ENCODE measurements around the gene ZNF394. TPM values are rescaled to one million over a fixed set of nuclear protein-coding genes. Genes with fewer than 3 reads are reported as not detected.

ZNF394 gene
- total RNA-seq, 4 donors from 2014 or later = 24.5 to 48.7 (median 38.5) TPM

DNA sequence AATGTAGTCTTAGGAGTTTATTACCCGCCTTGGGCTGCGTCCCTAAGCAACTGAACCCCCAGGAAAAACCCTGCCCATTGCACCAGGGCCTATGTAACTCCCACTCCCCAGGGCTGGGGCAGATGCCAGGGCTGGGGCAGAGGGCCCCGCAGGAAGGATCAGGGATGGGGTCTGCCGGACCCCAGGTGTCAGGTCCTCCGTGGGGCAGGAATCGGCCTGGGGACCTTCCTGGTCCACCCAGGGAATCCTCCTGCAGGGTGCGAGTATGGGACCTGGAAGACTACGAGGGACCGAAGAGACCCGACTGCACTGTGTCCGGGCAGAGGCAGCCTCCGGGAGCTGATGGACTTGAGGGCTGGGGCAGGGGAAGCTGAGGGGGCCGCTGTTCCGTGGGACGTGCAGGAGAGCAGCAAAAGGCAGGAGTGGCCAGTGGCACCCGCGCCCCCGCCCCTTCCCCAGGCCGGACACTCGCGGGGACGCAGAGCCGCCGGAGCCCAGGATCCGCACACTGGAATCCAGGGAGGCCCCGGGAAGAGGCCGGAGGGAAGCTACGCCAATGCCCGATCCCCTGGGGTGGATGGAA, 31.7 kb downstream of the ZNF394 start:
- H3K9me3 ChIP-seq = no peaks in the 10 kb centered on the region
- no peak for DNase-seq
- no peak overlapping the region for H3K4me3 ChIP-seq
- intact Hi-C loops (cut with DNase I; ENCODE audit: low total_unique reads) = no loop called here
- H3K36me3 ChIP-seq = peaks cover 0 to 6% (median 0%) of the 10 kb centered on the region in 4 donors
- H3K27ac ChIP-seq = no peak overlapping the region
- TF ChIP-seq POLR2AphosphoS5 (IDR thresholded peaks at IDR 0.05) (no peak), POLR2A (IDR thresholded peaks at IDR 0.05) (no peak), EP300 (IDR thresholded peaks at IDR 0.05; ENCODE audit: low read depth) (no peak)
- peaks cover 9 to 34% (median 28%) of the 10 kb centered on the region in 4 donors for H3K4me1 ChIP-seq
- in situ Hi-C loops (cut with MboI; ENCODE audit: low pct_ligation_motif_present in 1 of 4, low pct_unique_long_range_greater_than_20kb in 1 of 4, low sequenced_read_pairs in 3 of 4) = no loop called here
- no peaks in the 10 kb centered on the region for H3K27me3 ChIP-seq
- 90% methylated on average over 29 of the region's 29 CpGs; no CpG with 5 or more reads in 1 of the 2 donors for WGBS, 2 donors (ENCODE audit: low coverage in 1 of 2)

DNA sequence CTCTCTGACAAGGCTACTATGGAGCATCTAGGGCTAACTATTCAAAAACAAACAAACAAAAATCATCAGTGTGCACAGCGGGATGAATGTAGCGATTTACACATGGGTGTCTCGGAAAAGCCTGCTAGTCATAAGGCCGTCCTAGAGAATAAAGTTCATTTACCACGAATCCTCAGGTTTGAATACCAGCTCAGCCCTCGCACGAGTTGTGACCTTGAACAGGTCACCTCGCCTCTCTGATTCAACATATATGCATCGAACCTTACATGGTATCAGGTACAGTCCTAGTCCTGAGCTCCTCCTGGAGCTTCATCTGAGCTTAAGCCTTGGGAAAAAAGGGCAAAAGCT, 34.7 kb downstream of the ZNF394 start:
- no peak for DNase-seq
- WGBS, 2 donors (ENCODE audit: low coverage in 1 of 2) = 6% methylated on average over 9 of the region's 9 CpGs; no CpG with 5 or more reads in 1 of the 2 donors
- TF ChIP-seq, protein P1, sequence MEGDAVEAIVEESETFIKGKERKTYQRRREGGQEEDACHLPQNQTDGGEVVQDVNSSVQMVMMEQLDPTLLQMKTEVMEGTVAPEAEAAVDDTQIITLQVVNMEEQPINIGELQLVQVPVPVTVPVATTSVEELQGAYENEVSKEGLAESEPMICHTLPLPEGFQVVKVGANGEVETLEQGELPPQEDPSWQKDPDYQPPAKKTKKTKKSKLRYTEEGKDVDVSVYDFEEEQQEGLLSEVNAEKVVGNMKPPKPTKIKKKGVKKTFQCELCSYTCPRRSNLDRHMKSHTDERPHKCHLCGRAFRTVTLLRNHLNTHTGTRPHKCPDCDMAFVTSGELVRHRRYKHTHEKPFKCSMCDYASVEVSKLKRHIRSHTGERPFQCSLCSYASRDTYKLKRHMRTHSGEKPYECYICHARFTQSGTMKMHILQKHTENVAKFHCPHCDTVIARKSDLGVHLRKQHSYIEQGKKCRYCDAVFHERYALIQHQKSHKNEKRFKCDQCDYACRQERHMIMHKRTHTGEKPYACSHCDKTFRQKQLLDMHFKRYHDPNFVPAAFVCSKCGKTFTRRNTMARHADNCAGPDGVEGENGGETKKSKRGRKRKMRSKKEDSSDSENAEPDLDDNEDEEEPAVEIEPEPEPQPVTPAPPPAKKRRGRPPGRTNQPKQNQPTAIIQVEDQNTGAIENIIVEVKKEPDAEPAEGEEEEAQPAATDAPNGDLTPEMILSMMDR (IDR thresholded peaks at IDR 0.05) = no peak
- TF ChIP-seq POLR2AphosphoS5 (IDR thresholded peaks at IDR 0.05) = no peak
- H3K27me3 ChIP-seq = no peaks in the 10 kb centered on the region
- H3K9me3 ChIP-seq = no peaks in the 10 kb centered on the region
- in situ Hi-C loops (cut with MboI; ENCODE audit: low pct_ligation_motif_present in 1 of 4, low pct_unique_long_range_greater_than_20kb in 1 of 4, low sequenced_read_pairs in 3 of 4) (no loop called here), intact Hi-C loops (cut with DNase I; ENCODE audit: low total_unique reads) (no loop called here)
- H3K27ac ChIP-seq = peak overlapping the region; percentile 89 to 93 (median 92)
- peaks cover 9 to 32% (median 24%) of the 10 kb centered on the region in 4 donors for H3K4me1 ChIP-seq
- H3K36me3 ChIP-seq = peaks cover 0 to 6% (median 0%) of the 10 kb centered on the region in 4 donors
- peak overlapping the region; percentile 77 to 91 (median 80) for H3K4me3 ChIP-seq

DNA sequence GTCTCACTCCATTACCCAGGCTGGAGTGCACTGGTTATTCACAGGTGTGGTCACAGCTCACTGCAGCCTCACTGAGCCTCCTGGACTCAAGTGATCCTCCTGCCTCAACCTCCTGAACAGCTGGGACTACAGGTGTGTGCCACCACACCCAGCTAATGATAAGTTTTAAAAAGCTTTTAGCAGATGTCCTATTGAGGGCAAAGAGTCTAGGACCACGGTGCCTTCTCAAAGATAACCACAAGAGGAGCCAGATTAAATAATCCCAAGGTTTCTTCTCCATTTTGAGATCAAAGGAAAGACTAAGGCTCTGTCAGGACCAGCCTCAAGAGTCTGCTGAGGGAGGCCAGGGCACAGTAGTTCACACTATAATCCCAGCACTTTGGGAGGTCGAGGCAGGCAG, 38.9 kb downstream of the ZNF394 start:
- H3K4me3 ChIP-seq = no peak overlapping the region
- WGBS, 2 donors (ENCODE audit: low coverage in 1 of 2) = 86% methylated on average over 2 of the region's 2 CpGs; no CpG with 5 or more reads in 1 of the 2 donors
- no peaks in the 10 kb centered on the region for H3K27me3 ChIP-seq
- H3K27ac ChIP-seq = no peak overlapping the region
- DNase-seq = no peak
- peaks cover 0 to 25% (median 10%) of the 10 kb centered on the region in 4 donors for H3K36me3 ChIP-seq
- no peaks in the 10 kb centered on the region for H3K9me3 ChIP-seq
- TF ChIP-seq EP300 (IDR thresholded peaks at IDR 0.05; ENCODE audit: low read depth) (no peak), POLR2AphosphoS5 (IDR thresholded peaks at IDR 0.05) (no peak), POLR2A (IDR thresholded peaks at IDR 0.05) (no peak)
- TF ChIP-seq, protein P1 (IDR thresholded peaks at IDR 0.05) = no peak
- in situ Hi-C loops (cut with MboI; ENCODE audit: low pct_ligation_motif_present in 1 of 4, low pct_unique_long_range_greater_than_20kb in 1 of 4, low sequenced_read_pairs in 3 of 4) = no loop called here
- intact Hi-C loops (cut with DNase I; ENCODE audit: low total_unique reads) = no loop called here
- peaks cover 9 to 29% (median 21%) of the 10 kb centered on the region in 4 donors for H3K4me1 ChIP-seq

GRCh38 chr7:99460651-99461050, 39.4 kb downstream of the ZNF394 start:
- Histone ChIP-seq H3K4me3 (no peak overlapping the region), H3K4me1 (peaks cover 9 to 27% (median 19%) of the 10 kb centered on the region in 4 donors), H3K36me3 (peaks cover 0 to 25% (median 10%) of the 10 kb centered on the region in 4 donors), H3K27me3 (no peaks in the 10 kb centered on the region), H3K9me3 (no peaks in the 10 kb centered on the region), H3K27ac (no peak overlapping the region)
- in situ Hi-C loops (cut with MboI; ENCODE audit: low pct_ligation_motif_present in 1 of 4, low pct_unique_long_range_greater_than_20kb in 1 of 4, low sequenced_read_pairs in 3 of 4) (no loop called here), intact Hi-C loops (cut with DNase I; ENCODE audit: low total_unique reads) (no loop called here)
- no peak for TF ChIP-seq POLR2A (IDR thresholded peaks at IDR 0.05)
- TF ChIP-seq POLR2AphosphoS5 (IDR thresholded peaks at IDR 0.05) = no peak
- TF ChIP-seq, protein P1 (IDR thresholded peaks at IDR 0.05) = no peak
- TF ChIP-seq EP300 (IDR thresholded peaks at IDR 0.05; ENCODE audit: low read depth) = no peak
- DNase-seq = no peak
- 87 to 97% methylated on average over 6 to 11 of the region's 11 CpGs for WGBS, 2 donors (ENCODE audit: low coverage in 1 of 2)
